SK-N-SH treated with all-trans-retinoic acid at 6 μM for 48 hours (cell line): ENCODE data around the gene OBSCN.
"Not testable (repeated sequence)": the region's sequence is repeated elsewhere in the genome, so short reads cannot be mapped to it uniquely, and the experiment has no call there.

Source experiments
- ATAC-seq: fragments of 200-7000 bp; cut with Tn5 transposase; 3 replicates; pipeline ENCODE4 v1.9.1; 2020; ENCODE audit warnings: mild to moderate bottlenecking, moderate library complexity
- ARNTL ChIP-seq: fragments of 450-650 bp; formaldehyde crosslinking; IDR thresholded peaks from 2 replicates; pipeline ENCODE4 v1.5.0; 2020; ENCODE audit warnings: low read depth, mild to moderate bottlenecking, moderate library complexity, borderline replicate concordance
- BACH2 ChIP-seq: fragments of 250-450 bp; sonication (Bioruptor Pico); IDR thresholded peaks from 2 replicates; pipeline ENCODE4 v1.9.0; 2021; ENCODE audit warnings: mild to moderate bottlenecking, borderline replicate concordance
- CREB5 ChIP-seq: fragments of 250-450 bp; sonication (Bioruptor Pico); IDR thresholded peaks from 2 replicates; pipeline ENCODE4 v1.5.1; 2020; ENCODE audit warnings: low read depth, mild to moderate bottlenecking, moderate library complexity
- CSDC2 ChIP-seq: fragments of 250-450 bp; sonication (Bioruptor Pico); IDR thresholded peaks from 2 replicates; pipeline ENCODE4 v1.5.0; 2020; ENCODE audit warnings: mild to moderate bottlenecking, moderate library complexity
- CSRNP3 ChIP-seq: fragments of 250-450 bp; sonication (Bioruptor Pico); IDR thresholded peaks from 2 replicates; pipeline ENCODE4 v1.5.1; 2021; ENCODE audit warnings: mild to moderate bottlenecking, moderate library complexity
- ESRRG ChIP-seq: fragments of 250-450 bp; sonication (Bioruptor Pico); IDR thresholded peaks from 2 replicates; pipeline ENCODE4 v1.6.1; 2021; ENCODE audit warnings: mild to moderate bottlenecking
- GLIS3 ChIP-seq: fragments of 250-450 bp; sonication (Bioruptor Pico); IDR thresholded peaks from 2 replicates; pipeline ENCODE4 v1.5.0; 2020; ENCODE audit warnings: mild to moderate bottlenecking, moderate library complexity
- ISL1 ChIP-seq: fragments of 250-450 bp; sonication (Bioruptor Pico); IDR thresholded peaks from 2 replicates; pipeline ENCODE4 v2.1.2; 2022; ENCODE audit warnings: mild to moderate bottlenecking, moderate library complexity
- OSR1 ChIP-seq: fragments of 250-450 bp; sonication (Bioruptor Pico); IDR thresholded peaks from 2 replicates; pipeline ENCODE4 v1.8.0; 2022; ENCODE audit warnings: moderate library complexity, mild to moderate bottlenecking, inconsistent platforms
- PATZ1 ChIP-seq: fragments of 250-450 bp; sonication (Bioruptor Pico); IDR thresholded peaks from 2 replicates; pipeline ENCODE4 v1.8.0; 2020; ENCODE audit warnings: mild to moderate bottlenecking, moderate library complexity, borderline replicate concordance
- PPARA ChIP-seq: fragments of 250-450 bp; sonication (Bioruptor Pico); IDR thresholded peaks from 2 replicates; pipeline ENCODE4 v1.5.0; 2020; ENCODE audit warnings: mild to moderate bottlenecking, borderline replicate concordance
- RARB ChIP-seq: fragments of 250-450 bp; sonication (Bioruptor Pico); IDR thresholded peaks from 2 replicates; pipeline ENCODE4 v1.8.0; 2021; ENCODE audit warnings: mild to moderate bottlenecking, moderate library complexity
- TCF4 ChIP-seq: fragments of 250-450 bp; sonication (Bioruptor Pico); IDR thresholded peaks from 2 replicates; pipeline ENCODE4 v1.8.0; 2021; ENCODE audit warnings: mild to moderate bottlenecking, moderate library complexity, borderline replicate concordance
- TOX ChIP-seq: fragments of 250-450 bp; sonication (Bioruptor Pico); IDR thresholded peaks from 2 replicates; pipeline ENCODE4 v1.8.0; 2021; ENCODE audit warnings: mild to moderate bottlenecking, moderate library complexity, borderline replicate concordance
- TSHZ2 ChIP-seq: fragments of 250-450 bp; sonication (Bioruptor Pico); IDR thresholded peaks from 2 replicates; pipeline ENCODE4 v1.5.0; 2020; ENCODE audit warnings: mild to moderate bottlenecking, moderate library complexity
- ZC3H10 ChIP-seq: fragments of 250-450 bp; sonication (Bioruptor Pico); IDR thresholded peaks from 2 replicates; pipeline ENCODE4 v1.5.1; 2021; ENCODE audit warnings: mild to moderate bottlenecking, moderate library complexity
- ZFP3 ChIP-seq: fragments of 250-450 bp; sonication (Bioruptor Pico); IDR thresholded peaks from 2 replicates; pipeline ENCODE4 v1.5.0; 2020; ENCODE audit warnings: mild to moderate bottlenecking, moderate library complexity
- ZFP30 ChIP-seq: fragments of 450-650 bp; formaldehyde crosslinking; IDR thresholded peaks from 2 replicates; pipeline ENCODE4 v1.5.0; 2022; ENCODE audit warnings: mild to moderate bottlenecking, moderate library complexity
- ZNF565 ChIP-seq: fragments of 450-650 bp; formaldehyde crosslinking; conservative IDR thresholded peaks from 2 replicates; pipeline ENCODE4 v1.5.0; 2020; ENCODE audit warnings: low read depth, mild to moderate bottlenecking, moderate library complexity
- ZNF70 ChIP-seq: fragments of 450-650 bp; formaldehyde crosslinking; IDR thresholded peaks from 2 replicates; pipeline ENCODE4 v1.5.0; 2020; ENCODE audit warnings: mild to moderate bottlenecking, moderate library complexity
- ZNF8 ChIP-seq: fragments of 450-650 bp; formaldehyde crosslinking; IDR thresholded peaks from 2 replicates; pipeline ENCODE4 v1.5.0; 2020; ENCODE audit warnings: mild to moderate bottlenecking, moderate library complexity

Gene OBSCN

GRCh38 chr1:228249513-228250305, 41.9 kb downstream of the OBSCN start:
- ATAC-seq: no peak
- TF ChIP-seq ZNF70 (no peak), CSDC2 (CRISPR knock-in tag) (no peak), ZFP3 (CRISPR knock-in tag) (no peak), ARNTL (CRISPR knock-in tag) (no peak), BACH2 (CRISPR knock-in tag) (no peak), PPARA (CRISPR knock-in tag) (no peak), GLIS3 (CRISPR knock-in tag) (no peak), PATZ1 (CRISPR knock-in tag) (no peak)

- not testable (repeated sequence) for ATAC-seq
Measured at GRCh38 chr1:228252476-228252875, 44.6 kb downstream of the OBSCN start.

GRCh38 chr1:228256626-228257375, 49.0 kb downstream of the OBSCN start:
- TF ChIP-seq ESRRG (no peak), ISL1 (CRISPR knock-in tag) (no peak), ZNF565 (CRISPR knock-in tag) (no peak), ZFP30 (no peak), PPARA (CRISPR knock-in tag) (no peak)
- ATAC-seq: no peak

GRCh38 chr1:228258486-228258885, 50.6 kb downstream of the OBSCN start:
- ATAC-seq: no peak
- no peak for TF ChIP-seq OSR1 (CRISPR knock-in tag)
- TF ChIP-seq ISL1 (CRISPR knock-in tag): no peak
- no peak for TF ChIP-seq CREB5 (CRISPR knock-in tag)
- no peak for TF ChIP-seq CSDC2 (CRISPR knock-in tag)
- no peak for TF ChIP-seq ZC3H10 (CRISPR knock-in tag)
- TF ChIP-seq ZNF70: peak; percentile 93
- TF ChIP-seq TOX (CRISPR knock-in tag): no peak

- no peak for TF ChIP-seq ZNF8 (CRISPR knock-in tag)
- no peak for TF ChIP-seq TSHZ2 (CRISPR knock-in tag)
- TF ChIP-seq CSRNP3 (CRISPR knock-in tag): no peak
- TF ChIP-seq ESRRG: no peak
- TF ChIP-seq RARB (CRISPR knock-in tag): no peak
- no peak for TF ChIP-seq PATZ1 (CRISPR knock-in tag)
- TF ChIP-seq TCF4 (CRISPR knock-in tag): no peak
- TF ChIP-seq ISL1 (CRISPR knock-in tag): no peak
- TF ChIP-seq ZNF70: no peak
- no peak for TF ChIP-seq ZNF565 (CRISPR knock-in tag)
- TF ChIP-seq BACH2 (CRISPR knock-in tag): no peak
- no peak for ATAC-seq
Measured at GRCh38 chr1:228259368-228259894, 51.6 kb downstream of the OBSCN start.
